HCT116 (cell line): ENCODE measurements around the gene INPP5E. TPM values are rescaled to one million over a fixed set of nuclear protein-coding genes. Genes with fewer than 3 reads are reported as not detected.

Experiments
- ATAC-seq: fragments of 200-7000 bp; cut with Tn5 transposase; 2 replicates; pipeline ENCODE4 v1.9.1; 2020; ENCODE audit warnings: mild to moderate bottlenecking, moderate library complexity
- BruUV-seq: library from RNA; stranded (reverse); fragments of 400-500 nt; replicated peaks from 2 replicates; lab custom pipeline; 2021; lab: Mats Ljungman, UMichigan
- CTCF ChIA-PET: fragments of 300-600 bp; sonication (Branson Sonifier 250); formaldehyde crosslinking; loops from one replicate; lab custom pipeline; 2021; ENCODE audit warnings: antibody characterized with exemption; lab: Charles Lee
- POLR2A ChIA-PET: fragments of 300-600, 350-600 bp; sonication (Branson Sonifier 250); formaldehyde crosslinking; loops from one replicate; lab custom pipeline; 2021; ENCODE audit warnings: antibody characterized with exemption; lab: Charles Lee
- RAD21 ChIA-PET, 2 experiments: fragments of 300-600 bp; sonication (Branson Sonifier 250); formaldehyde crosslinking; loops; one replicate each; lab custom pipeline; 2023; ENCODE audit warnings: low total read pairs in 2 of 2; ENCODE audit not compliant: uncharacterized antibody in 2 of 2, unreplicated experiment in 2 of 2, low non-redundant PET in 1 of 2; lab: Charles Lee
- DNase-seq: peaks from one replicate; pipeline ENCODE4 v3.0.0-alpha.2; 2010; ENCODE audit warnings: low read depth, low spot score
- H2AFZ ChIP-seq: fragments of 200-600 bp; shearing (Covaris generic), sonication (generic); 2 replicates; pipeline ENCODE4 v1.6.1; 2017; ENCODE audit warnings: low read depth, mixed run types, mixed read lengths, antibody characterized with exemption, low read length; ENCODE audit not compliant: poor library complexity, severe bottlenecking
- H3K27ac ChIP-seq: 2 replicates; pipeline ENCODE4 v1.5.1; 2012; ENCODE audit warnings: low read depth, low read length
- H3K27me3 ChIP-seq: fragments of 200-600 bp; sonication (generic); 2 replicates; pipeline ENCODE4 v1.6.1; 2016; ENCODE audit warnings: mixed run types, low read length, mixed read lengths; ENCODE audit not compliant: insufficient read depth
- H3K36me3 ChIP-seq, 2 experiments: fragments of 200-500 bp in 1 of 2; fragments of 200-600 bp in 1 of 2; sonication (Bioruptor generic) in 1 of 2; sonication (generic) in 1 of 2; 2 replicates each; pipeline versions ENCODE4 v1.5.1 to v1.6.1; 2014 to 2016; ENCODE audit warnings: low read length in 2 of 2, inconsistent platforms in 1 of 2, mixed read lengths in 1 of 2, mixed run types in 1 of 2; ENCODE audit not compliant: insufficient read depth in 2 of 2, control insufficient read depth in 1 of 2
- H3K4me1 ChIP-seq, 2 experiments: fragments of 200-600 bp in 1 of 2; sonication (generic) in 1 of 2; 2 replicates each; pipeline versions ENCODE4 v1.5.1 to v1.6.1; 2012 to 2017; ENCODE audit warnings: low read length in 2 of 2, inconsistent platforms in 1 of 2, mild to moderate bottlenecking in 1 of 2, mixed read lengths in 1 of 2, mixed run types in 1 of 2, moderate library complexity in 1 of 2; ENCODE audit not compliant: insufficient read depth in 2 of 2, control insufficient read depth in 1 of 2
- H3K4me2 ChIP-seq: fragments of 200-600 bp; sonication (generic); 2 replicates; pipeline ENCODE4 v1.6.1; 2017; ENCODE audit warnings: mixed run types, low read length, mixed read lengths
- H3K4me3 ChIP-seq, 2 experiments: fragments of 200-600 bp in 1 of 2; sonication (generic) in 1 of 2; replicated peaks in 1 of 2; 2 replicates each; pipeline ENCODE4 v1.5.1; 2011 to 2016; ENCODE audit warnings: low read length in 2 of 2, control low read depth in 1 of 2, low read depth in 1 of 2, mild to moderate bottlenecking in 1 of 2, mixed read lengths in 1 of 2, mixed run types in 1 of 2
- H3K79me2 ChIP-seq: fragments of 200-600 bp; sonication (generic); 2 replicates; pipeline ENCODE4 v1.6.1; 2017; ENCODE audit warnings: mild to moderate bottlenecking, mixed run types, low read length, moderate library complexity, mixed read lengths; ENCODE audit not compliant: insufficient read depth
- H3K9ac ChIP-seq: fragments of 200-600 bp; sonication (generic); 2 replicates; pipeline ENCODE4 v1.6.1; 2016; ENCODE audit warnings: low read length, mixed read lengths
- H3K9me2 ChIP-seq: fragments of 200-600 bp; sonication (generic), shearing (Covaris generic); 2 replicates; pipeline ENCODE4 v1.6.1; 2017; ENCODE audit warnings: mixed run types, mild to moderate bottlenecking, moderate library complexity; ENCODE audit not compliant: insufficient read depth
- H3K9me3 ChIP-seq, 2 experiments: fragments of 200-500 bp in 1 of 2; fragments of 200-600 bp in 1 of 2; sonication (Bioruptor generic) in 1 of 2; sonication (generic) in 1 of 2; 2 replicates each; pipeline ENCODE4 v1.6.1; 2014 to 2017; ENCODE audit warnings: low read length in 2 of 2, mixed read lengths in 2 of 2, inconsistent platforms in 1 of 2, low read depth in 1 of 2, mild to moderate bottlenecking in 1 of 2, mixed run types in 1 of 2, moderate library complexity in 1 of 2; ENCODE audit not compliant: control insufficient read depth in 1 of 2, insufficient read depth in 1 of 2
- H4K20me1 ChIP-seq: fragments of 200-600 bp; sonication (generic), shearing (Covaris generic); 2 replicates; pipeline ENCODE4 v1.6.1; 2017; ENCODE audit warnings: mixed run types, mild to moderate bottlenecking, moderate library complexity; ENCODE audit not compliant: insufficient read depth
- CTCF ChIP-seq, 3 experiments: fragments of 200-600 bp in 1 of 3; sonication (generic) in 1 of 3; IDR thresholded peaks in 2 of 3; conservative IDR thresholded peaks in 1 of 3; 2 replicates each; pipeline ENCODE4 v1.5.1; 2012 to 2017; ENCODE audit warnings: low read depth in 2 of 3, low read length in 2 of 3, antibody characterized with exemption in 1 of 3, borderline replicate concordance in 1 of 3, control low read depth in 1 of 3, mild to moderate bottlenecking in 1 of 3, mixed read lengths in 1 of 3, mixed run types in 1 of 3, moderate library complexity in 1 of 3; ENCODE audit not compliant: insufficient read depth in 1 of 3
- TCF7L2 ChIP-seq: IDR thresholded peaks from 2 replicates; pipeline ENCODE4 v1.7.0; 2011; ENCODE audit warnings: borderline replicate concordance, inconsistent platforms; ENCODE audit not compliant: insufficient read depth, insufficient read length; ENCODE audit errors: extremely low read depth
- intact Hi-C: fragments of 100-400 bp; cut with micrococcal nuclease; formaldehyde crosslinking; loops from 2 replicates; pipeline ENCODE4 v1.10.0; 2022
- total RNA-seq: library from RNA; stranded (reverse); gene quantifications from one replicate; pipeline ENCODE4 v1.2.1, GENCODE V29; 2021; ENCODE audit not compliant: unreplicated experiment

INPP5E gene
- total RNA-seq, 1 experiment from 2014 or later = 23.8 TPM

DNA sequence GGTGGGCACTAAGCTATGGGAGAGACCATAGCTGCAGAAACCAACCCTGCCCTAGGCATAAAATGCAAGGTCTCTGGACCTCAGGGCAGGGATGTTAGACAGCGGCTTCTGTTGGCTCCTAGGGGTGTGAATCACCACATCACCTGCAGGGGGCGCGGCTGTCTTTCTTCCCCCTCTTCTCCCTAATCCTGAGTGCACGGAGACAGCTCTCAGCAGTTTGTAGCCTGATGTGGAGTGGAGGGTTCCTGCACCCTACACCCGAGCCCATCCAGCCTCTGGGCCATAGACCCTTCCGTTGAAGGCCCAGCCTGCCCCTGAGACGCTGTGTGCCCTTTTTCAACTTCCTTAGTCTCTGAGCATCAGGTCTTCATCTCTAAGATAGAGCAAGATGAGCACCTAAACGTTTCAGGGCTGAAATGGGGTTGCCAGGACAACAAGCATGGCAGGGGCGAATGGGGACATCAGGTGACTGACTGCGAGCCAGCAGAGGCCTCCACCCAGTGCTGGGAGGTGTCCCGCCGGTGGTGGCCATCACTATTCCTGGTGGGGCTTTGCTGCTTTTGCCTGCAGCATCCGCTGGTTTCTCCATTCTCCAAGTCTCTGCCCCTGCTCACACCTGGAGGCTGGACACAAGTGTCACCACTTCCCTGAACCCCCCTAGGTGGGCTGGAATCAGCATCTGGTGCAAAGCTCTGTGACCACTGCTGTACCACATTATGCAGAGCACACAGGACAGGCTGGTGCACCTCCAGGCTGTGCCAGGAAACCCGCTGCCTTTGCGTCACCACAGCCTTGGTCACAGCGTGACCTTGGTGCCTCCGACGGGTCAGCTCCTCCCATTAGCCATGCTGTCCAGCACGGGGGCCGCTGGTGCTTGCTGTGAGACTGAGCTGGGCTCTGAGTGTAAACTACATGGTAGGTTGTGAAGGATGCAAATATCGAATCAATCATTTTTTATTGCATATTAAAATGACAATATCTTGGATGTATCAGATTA lies 45.7 kb upstream of the INPP5E start:
- Histone ChIP-seq H3K27ac (peak overlapping the region; percentile 100), H3K4me2 (peak overlapping the region; percentile 98), H3K9me2 (no peaks in the 10 kb centered on the region), H2AFZ (no peak overlapping the region), H3K4me3 (peak overlapping the region; percentile 62 to 84), H3K36me3 (no peaks in the 10 kb centered on the region; a peak in 2 of 4 replicates), H3K9me3 (no peaks in the 10 kb centered on the region)
- ChIA-PET POLR2A (interaction anchor here (1.0 kb wide), 1 partner anchor 146 kb away, joined by 4 read pairs; no protein-coding TSS in a partner anchor), RAD21 (interaction anchor here (0.7 to 2.0 kb wide), 8 partner anchors 94 to 209 kb away, joined by 3 to 7 read pairs (median 3); no protein-coding TSS in a partner anchor)
- intact Hi-C loops = loop anchor here (1.0 to 5.0 kb wide), 3 partner anchors 52 to 209 kb away; no protein-coding TSS in a partner anchor
- ATAC-seq = peak; percentile 39
- TF ChIP-seq CTCF (IDR thresholded peaks at IDR 0.05 in 2 of 3, conservative IDR thresholded peaks at IDR 0.05 in 1 of 3; ENCODE audit: borderline replicate concordance in 1 of 3, insufficient read depth in 1 of 3, low read depth in 2 of 3, low read length in 2 of 3) (peak in 2 of 3 experiments; percentile 84 to 91; a peak in 4 of 6 replicates), TCF7L2 (no peak)
- TF ChIP-seq, all 23 proteins: peak for 1
- no TSS peak for BruUV-seq
- H3K79me2 ChIP-seq = peaks cover 23% of the 10 kb centered on the region
- peaks cover 4% of the 10 kb centered on the region; the same call in 1 of the 2 replicates for H4K20me1 ChIP-seq
- H3K27me3 ChIP-seq = no peaks in the 10 kb centered on the region
- peak overlapping the region; percentile 86 for H3K9ac ChIP-seq
- peaks cover 10 to 32% of the 10 kb centered on the region in 2 experiments for H3K4me1 ChIP-seq
- CTCF ChIA-PET = interaction anchor here (1.0 to 7.3 kb wide), 13 partner anchors 42 to 210 kb away, joined by 3 to 108 read pairs (median 4); no protein-coding TSS in a partner anchor
- no peak for DNase-seq
